NB4 (cell line): ENCODE measurements around the gene TRERF1.

Source experiments
- POLR2A ChIP-seq: IDR thresholded peaks from 2 replicates; pipeline ENCODE4 v1.6.1; 2011; ENCODE audit warnings: mild to moderate bottlenecking; ENCODE audit not compliant: insufficient read length; ENCODE audit errors: extremely low read depth
- TF ChIP-seq, protein P1 (sequence below): IDR thresholded peaks from one replicate; pipeline ENCODE4 v1.5.1; 2012; ENCODE audit warnings: low read depth, low read length
- TF ChIP-seq, protein P2 (sequence below): IDR thresholded peaks from 2 replicates; pipeline ENCODE4 v1.6.1; 2011; ENCODE audit warnings: low read depth, low read length

DNA sequence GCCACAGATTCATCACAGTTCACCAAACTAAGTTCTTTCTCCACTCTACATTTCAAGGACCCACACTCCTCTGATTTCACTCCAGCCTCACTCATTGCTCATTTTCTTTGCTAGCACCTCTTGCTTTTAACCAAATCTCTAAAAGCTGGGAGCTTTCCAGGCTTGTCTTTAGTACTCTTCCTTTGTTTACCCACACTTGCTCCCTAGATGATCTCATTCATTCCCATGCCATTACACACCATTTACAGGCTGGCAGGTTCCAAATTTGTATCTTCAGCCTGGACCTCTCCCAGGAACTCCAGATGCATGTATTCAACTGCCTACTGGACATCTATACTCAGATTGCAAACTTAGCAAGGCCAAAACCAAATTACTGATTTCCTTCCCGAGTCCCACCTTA, 251.7 kb downstream of the TRERF1 start:
- TF ChIP-seq, protein P1, sequence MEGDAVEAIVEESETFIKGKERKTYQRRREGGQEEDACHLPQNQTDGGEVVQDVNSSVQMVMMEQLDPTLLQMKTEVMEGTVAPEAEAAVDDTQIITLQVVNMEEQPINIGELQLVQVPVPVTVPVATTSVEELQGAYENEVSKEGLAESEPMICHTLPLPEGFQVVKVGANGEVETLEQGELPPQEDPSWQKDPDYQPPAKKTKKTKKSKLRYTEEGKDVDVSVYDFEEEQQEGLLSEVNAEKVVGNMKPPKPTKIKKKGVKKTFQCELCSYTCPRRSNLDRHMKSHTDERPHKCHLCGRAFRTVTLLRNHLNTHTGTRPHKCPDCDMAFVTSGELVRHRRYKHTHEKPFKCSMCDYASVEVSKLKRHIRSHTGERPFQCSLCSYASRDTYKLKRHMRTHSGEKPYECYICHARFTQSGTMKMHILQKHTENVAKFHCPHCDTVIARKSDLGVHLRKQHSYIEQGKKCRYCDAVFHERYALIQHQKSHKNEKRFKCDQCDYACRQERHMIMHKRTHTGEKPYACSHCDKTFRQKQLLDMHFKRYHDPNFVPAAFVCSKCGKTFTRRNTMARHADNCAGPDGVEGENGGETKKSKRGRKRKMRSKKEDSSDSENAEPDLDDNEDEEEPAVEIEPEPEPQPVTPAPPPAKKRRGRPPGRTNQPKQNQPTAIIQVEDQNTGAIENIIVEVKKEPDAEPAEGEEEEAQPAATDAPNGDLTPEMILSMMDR, result no peak
- no peak for TF ChIP-seq POLR2A
- TF ChIP-seq, protein P2, sequence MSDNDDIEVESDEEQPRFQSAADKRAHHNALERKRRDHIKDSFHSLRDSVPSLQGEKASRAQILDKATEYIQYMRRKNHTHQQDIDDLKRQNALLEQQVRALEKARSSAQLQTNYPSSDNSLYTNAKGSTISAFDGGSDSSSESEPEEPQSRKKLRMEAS, result no peak
